CD4-positive, alpha-beta T cell treated with Interleukin-12 subunit alpha and Interleukin-12 subunit beta, for 1 hour (primary cell): ENCODE results near the gene ZNRF3.
"Not testable (repeated sequence)": the region's sequence is repeated elsewhere in the genome, so short reads cannot be mapped to it uniquely, and the experiment has no call there.

ENCODE experiments used
- DNase-seq: peaks from one replicate; pipeline ENCODE4 v3.0.0-alpha.2; 2020

ZNRF3 gene

DNA sequence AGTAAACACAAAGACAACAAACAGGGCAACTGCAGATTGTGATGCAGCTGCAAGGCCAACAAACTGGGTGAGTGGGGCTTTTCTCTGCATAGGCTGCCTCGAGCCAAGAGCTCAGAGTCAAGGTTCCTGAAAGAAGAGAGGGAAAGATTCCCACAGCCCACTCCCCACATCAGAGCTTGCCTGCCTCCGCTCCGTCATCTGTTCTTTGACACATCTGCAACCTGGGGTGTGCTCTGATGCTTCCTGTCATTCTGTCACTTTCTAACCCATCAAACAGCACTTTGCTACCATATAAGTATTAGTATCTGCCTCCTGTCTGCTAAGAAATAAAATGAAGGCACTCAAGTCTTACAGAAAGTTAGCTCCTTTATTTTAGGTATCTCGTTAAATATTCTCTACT is 131.4 kb downstream of the ZNRF3 start:
- no peak for DNase-seq

DNA sequence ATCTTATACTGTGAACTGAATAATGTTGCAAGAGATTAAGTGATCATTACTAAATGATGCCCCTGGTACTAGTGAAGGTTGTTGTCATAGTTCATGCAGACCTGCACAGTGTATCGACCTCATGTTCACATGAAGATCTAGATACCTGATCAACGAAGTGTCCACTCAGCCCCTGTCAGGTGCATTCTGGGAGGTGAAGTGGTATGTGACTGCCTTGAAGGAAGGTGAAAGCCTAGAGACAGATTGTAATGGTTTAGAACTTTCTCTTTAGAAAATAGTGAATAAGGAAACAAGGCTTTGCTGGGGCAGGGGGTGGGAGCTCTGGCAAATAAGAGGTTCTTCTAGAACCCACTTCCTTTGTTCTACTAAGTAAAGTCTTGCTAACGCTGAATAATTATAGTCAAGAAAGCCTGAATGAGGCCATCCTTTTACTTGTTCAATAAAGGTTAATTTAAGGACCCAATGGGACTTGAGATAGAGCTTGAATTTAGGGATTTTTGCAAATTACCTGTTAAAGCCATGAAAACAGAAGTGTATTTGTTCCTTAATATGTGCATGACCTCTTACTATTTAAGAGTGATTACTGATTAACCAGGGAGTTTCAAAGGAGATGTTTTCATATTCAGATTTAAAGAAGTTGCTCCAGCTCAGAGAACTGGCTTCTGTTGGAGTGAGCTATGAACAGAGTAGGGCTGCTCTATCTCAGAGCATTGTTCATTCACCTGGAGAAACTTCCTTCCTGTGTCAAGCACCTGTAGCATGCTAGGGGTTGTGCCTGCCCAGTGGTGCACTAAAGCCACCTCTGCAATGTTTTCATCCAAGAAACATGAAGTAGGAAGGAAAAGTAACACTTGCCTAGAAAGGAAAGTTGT is 132.9 kb downstream of the ZNRF3 start:
- DNase-seq = no peak

- DNase-seq = no peak
These were observed 135.2 kb downstream of the ZNRF3 start for GRCh38 chr22:29018293-29019189.

- no peak for DNase-seq
These were observed 138.9 kb downstream of the ZNRF3 start for GRCh38 chr22:29022101-29022817.

DNA sequence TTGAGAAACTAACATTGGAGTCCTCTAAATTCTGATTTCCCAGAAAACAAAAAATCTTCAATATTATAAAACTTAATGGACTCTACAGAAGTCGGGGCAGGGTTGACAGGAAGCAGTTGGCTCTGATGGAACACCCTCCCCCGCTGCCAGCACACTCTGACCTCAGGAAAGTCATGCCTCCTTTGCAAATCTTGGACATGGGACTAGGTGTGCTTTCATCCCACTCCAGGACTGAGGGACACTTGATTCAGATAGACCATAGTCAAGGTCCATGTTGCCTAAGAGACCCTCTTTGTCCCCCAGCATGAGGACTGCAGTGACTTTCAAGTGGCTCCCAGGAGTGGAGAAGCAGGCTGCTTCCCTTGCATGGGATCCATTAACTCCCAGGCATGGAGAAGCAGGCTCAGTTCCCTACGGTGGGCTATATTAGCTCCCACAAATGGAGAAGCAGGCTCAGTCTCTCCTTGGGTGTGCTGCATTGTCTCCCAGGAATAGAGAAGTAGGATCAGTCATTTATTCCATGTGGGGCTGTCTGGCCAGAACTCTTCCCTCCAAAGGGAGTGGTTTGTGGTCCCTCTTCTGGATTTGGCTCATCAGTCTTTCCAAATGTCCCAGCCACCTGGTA is 139.9 kb downstream of the ZNRF3 start:
- DNase-seq = no peak

DNA sequence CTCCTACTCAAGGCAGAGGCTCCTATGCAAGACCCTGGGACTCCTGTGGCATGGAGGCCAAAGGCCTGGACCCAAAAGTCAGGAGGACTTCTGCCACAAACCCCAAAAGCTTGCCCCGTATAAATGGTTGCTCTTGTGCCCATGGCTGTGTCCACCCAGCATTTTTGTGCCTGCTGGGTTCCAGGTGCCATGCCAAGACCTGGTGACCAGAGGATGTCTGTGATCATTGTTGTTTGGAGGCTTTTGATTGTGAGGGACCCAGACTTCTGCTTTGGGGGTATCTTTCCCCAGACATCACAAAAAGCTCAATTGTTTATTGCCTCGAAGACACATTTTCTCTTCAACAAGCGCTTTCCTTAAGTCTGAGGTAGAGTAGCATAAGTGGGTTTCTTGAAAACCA is 143.2 kb downstream of the ZNRF3 start:
- no peak for DNase-seq

DNA sequence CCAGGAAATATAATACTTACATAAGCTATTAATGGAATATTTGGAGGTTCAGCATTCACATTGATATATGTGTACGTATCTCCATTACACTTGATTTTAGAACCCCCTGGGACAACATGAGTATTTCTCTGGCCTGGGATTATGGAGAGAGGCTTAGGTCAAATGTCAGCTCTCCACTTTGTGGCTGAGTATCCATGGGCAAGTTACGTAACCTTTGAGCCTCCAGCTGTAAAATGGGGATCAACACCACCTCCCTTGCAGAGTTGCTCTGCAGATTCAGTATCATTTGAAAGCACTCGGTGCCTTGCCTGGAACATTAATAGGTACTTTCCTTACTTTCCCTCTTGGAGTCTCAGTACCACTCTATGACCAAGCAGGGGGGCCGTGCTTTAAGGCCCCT is 145.1 kb downstream of the ZNRF3 start:
- DNase-seq = no peak

DNA sequence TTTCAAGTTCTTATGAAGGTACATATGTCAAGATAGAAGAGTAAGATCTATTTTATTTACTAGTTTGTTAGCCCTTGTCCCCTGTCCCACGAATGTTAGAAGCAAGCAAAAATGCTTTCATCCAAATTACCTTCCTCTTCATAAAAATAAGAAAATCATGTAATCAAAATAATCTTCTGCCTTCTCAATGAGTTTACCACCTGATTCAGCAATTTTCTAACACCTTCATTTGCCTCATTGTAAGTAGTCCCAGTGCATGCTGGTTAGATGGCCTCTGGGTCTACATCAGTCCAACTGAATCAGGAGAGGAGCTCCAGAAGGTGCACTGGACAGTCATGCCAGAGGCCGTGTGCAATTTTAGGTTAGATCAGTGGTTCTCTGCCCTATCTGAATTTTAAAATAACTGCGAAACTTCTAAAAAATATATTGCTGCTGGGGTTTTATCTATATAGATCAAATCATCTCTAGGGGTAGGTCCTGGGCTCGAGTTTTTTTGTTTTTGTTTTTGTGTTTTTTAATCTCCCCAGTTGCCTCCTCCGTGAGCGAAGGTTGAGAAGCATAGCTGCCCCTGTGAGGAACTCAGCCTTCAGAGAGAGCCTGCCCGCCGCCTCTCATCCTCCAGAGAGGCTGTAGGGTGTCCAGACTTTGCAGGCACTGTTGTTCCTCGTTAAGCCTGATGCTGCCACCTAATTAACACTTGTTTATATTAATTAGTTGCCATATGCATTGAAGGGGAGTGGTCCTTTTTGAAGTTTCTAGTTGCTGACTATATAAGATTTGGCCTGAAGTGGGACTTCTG is 146.0 kb downstream of the ZNRF3 start:
- no peak for DNase-seq

GRCh38 chr22:29030016-29030617 is 146.7 kb downstream of the ZNRF3 start:
- DNase-seq = no peak

DNA sequence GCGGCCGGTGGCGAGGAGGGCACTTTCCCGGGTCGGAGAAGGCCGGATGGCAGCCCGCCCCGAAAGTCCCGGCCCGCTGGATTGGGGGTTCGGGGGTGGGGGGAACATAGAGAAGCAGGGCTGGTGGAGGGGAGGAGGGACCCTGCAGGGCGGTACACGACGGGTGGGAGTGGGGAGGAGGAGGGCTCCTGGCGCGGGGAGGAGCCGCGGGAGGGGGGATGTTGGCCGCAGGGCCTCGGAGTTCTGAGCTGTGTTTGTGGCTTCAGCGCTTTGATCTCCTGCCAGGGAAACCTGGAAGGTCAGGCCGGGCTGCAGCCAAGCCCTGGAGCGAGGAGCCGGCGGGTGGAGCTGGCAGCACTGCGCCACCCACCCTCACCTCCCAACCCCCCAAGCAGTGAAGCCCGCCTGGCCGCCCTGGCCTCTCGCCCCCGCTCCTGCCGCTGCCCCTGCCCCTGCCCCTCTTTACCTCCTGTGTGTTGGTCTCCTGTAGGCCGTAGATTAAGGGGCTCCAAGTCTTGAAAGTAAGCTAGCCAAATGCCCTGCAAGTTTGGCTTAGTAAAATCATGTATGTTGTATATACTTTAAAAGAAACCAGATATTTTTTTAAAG is 147.3 kb downstream of the ZNRF3 start:
- no peak for DNase-seq

- no peak for DNase-seq
These were observed 148.0 kb downstream of the ZNRF3 start for GRCh38 chr22:29031227-29032011.

DNA sequence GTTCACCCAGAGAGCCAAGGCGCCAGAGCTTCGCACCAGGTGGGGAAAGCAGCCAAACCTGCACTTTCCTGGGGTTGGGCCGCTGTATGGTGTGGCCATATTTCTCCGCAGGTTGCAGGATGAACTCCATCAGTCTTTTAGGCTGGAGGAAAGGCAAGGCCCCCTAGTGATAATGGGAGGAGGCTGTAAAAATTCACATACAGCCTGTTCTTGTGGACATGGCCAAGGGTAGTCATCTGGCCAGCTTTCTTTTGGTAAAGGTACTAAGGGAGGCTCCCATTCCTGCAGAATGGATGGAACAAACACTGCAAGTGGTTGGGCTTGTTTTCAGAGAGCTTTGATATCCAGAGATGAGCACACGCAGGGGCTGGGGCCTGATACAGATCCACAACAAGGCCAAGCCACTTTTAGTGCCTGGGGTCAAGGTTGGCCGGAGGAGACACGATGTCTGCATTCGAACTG is 148.7 kb downstream of the ZNRF3 start:
- DNase-seq = no peak

DNA sequence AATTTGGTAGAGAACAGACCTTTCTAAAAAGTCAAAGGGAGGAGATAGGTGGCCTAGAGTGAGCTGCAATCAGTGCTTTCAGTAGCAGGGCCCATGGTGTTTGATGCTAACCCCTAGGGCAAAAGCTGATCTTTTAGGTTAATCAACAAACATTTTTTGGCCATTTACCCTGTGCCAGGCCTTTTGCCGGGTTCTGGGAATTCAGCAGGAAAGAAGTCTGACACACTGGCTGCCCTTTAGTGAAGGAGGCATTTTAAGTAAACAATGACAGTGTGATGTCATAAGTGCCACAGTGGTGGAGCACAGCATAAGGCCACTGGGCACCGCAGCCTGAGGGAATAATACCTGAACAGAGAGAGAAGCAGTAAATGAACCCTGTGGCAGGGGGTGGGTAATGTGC is 149.2 kb downstream of the ZNRF3 start:
- DNase-seq = no peak

GRCh38 chr22:29037340-29037932 is 154.1 kb downstream of the ZNRF3 start:
- DNase-seq = no peak

DNA sequence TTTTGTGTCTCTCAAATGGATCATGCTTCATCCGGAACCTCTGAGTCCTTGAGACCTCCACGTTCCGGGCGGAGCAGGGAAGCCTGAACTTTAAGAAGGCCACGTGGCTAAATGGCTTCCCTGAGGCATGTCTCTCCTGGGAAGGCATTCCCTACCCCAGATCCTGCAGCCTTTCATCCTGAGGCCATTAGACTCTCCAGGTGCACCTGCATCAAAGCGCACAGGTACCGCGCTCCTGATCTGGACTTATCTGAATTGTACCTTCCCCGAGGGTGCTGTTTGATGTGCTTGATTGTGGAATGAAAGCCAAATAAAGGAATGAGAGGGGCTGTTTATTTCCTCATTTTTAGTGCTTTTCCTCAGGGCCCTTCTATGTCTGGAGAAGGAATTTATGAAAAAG is 155.8 kb downstream of the ZNRF3 start:
- DNase-seq = no peak

- not testable (repeated sequence) for DNase-seq
These were observed 156.3 kb downstream of the ZNRF3 start for GRCh38 chr22:29039684-29040083.

GRCh38 chr22:29040385-29041275 is 157.3 kb downstream of the ZNRF3 start:
- DNase-seq = peak; percentile 72

- no peak for DNase-seq
These were observed 158.0 kb downstream of the ZNRF3 start for GRCh38 chr22:29041408-29041807.
